Right ventricle myocardium inferior (tissue), 1 donor: ENCODE data around the gene BSG. TPM values are rescaled to one million over a fixed set of nuclear protein-coding genes. Genes with fewer than 3 reads are reported as not detected.
A peak's percentile ranks its signal among the peaks of the same experiment; 100 is the strongest.
"Not testable (repeated sequence)": the region's sequence is repeated elsewhere in the genome, so short reads cannot be mapped to it uniquely, and the experiment has no call there.

Experiments
- ATAC-seq: fragments of 200-7000 bp; cut with Tn5 transposase; one replicate; pipeline ENCODE4 v1.9.1; 2020; ENCODE audit warnings: mild to moderate bottlenecking, moderate library complexity
- DNase-seq: peaks from one replicate; pipeline ENCODE4 v3.0.0; 2021; ENCODE audit errors: missing footprints
- intact Hi-C: fragments of 100-400 bp; cut with DNase I; formaldehyde crosslinking; loops from one replicate; pipeline ENCODE4 v1.11.0; 2022
- total RNA-seq: library from RNA; stranded (reverse); fragmentation: NEBNext Ultra II Directional; extraction: Animal tissue kit (Norgen Biotek cat#: 25700); gene quantifications from one replicate; pipeline ENCODE4 v1.2.1, GENCODE V29; 2021
- donor health status: DM: no; HTN: yes; CAD: no; lungs with severe emphysema.

Gene BSG
- total RNA-seq, 1 donor from 2014 or later = 1,651 TPM

GRCh38 chr19:581399-582111 lies 9.2 kb downstream of the BSG start:
- ATAC-seq (no peak), DNase-seq (no peak)
- intact Hi-C loops = loop anchor here (10.0 kb wide), 1 partner anchor 153 kb away; no protein-coding TSS in a partner anchor

GRCh38 chr19:582497-583197 lies 10.3 kb downstream of the BSG start:
- intact Hi-C loops = loop anchor here (10.0 kb wide), 1 partner anchor 152 kb away; no protein-coding TSS in a partner anchor
- DNase-seq (no peak), ATAC-seq (no peak)

- ATAC-seq (no peak), DNase-seq (no peak)
- intact Hi-C loops = loop anchor here (10.0 kb wide), 1 partner anchor 151 kb away; no protein-coding TSS in a partner anchor
Measured at GRCh38 chr19:583198-583967, 11.0 kb downstream of the BSG start.

GRCh38 chr19:583968-584239 lies 11.5 kb downstream of the BSG start:
- DNase-seq = no peak
- intact Hi-C loops = loop anchor here (10.0 kb wide), 1 partner anchor 151 kb away; no protein-coding TSS in a partner anchor
- no peak for ATAC-seq

- intact Hi-C loops = loop anchor here (10.0 kb wide), 1 partner anchor 150 kb away; no protein-coding TSS in a partner anchor
- DNase-seq (peak; percentile 83), ATAC-seq (peak; percentile 70)
Measured at GRCh38 chr19:584240-585001, 12.0 kb downstream of the BSG start.

- intact Hi-C loops = loop anchor here (10.0 kb wide), 1 partner anchor 150 kb away; no protein-coding TSS in a partner anchor
- not testable (repeated sequence) for ATAC-seq, DNase-seq
Measured at GRCh38 chr19:585146-585545, 12.8 kb downstream of the BSG start.

GRCh38 chr19:585551-586110 lies 13.2 kb downstream of the BSG start:
- DNase-seq (no peak), ATAC-seq (no peak)
- intact Hi-C loops = loop anchor here (10.0 kb wide), 1 partner anchor 149 kb away; no protein-coding TSS in a partner anchor

- ATAC-seq (peak; percentile 11), DNase-seq (peak; percentile 80)
- intact Hi-C loops = loop anchor here (10.0 kb wide), 1 partner anchor 147 kb away; no protein-coding TSS in a partner anchor
Measured at GRCh38 chr19:588093-588740, 15.8 kb downstream of the BSG start.

GRCh38 chr19:588741-589692 lies 16.6 kb downstream of the BSG start:
- intact Hi-C loops = loop anchor here (10.0 kb wide), 1 partner anchor 146 kb away; no protein-coding TSS in a partner anchor
- ATAC-seq (no peak), DNase-seq (no peak)

- intact Hi-C loops = loop anchor here (10.0 kb wide), 1 partner anchor 145 kb away; no protein-coding TSS in a partner anchor
- ATAC-seq = no peak
- no peak for DNase-seq
Measured at GRCh38 chr19:589693-590395, 17.4 kb downstream of the BSG start, which contains the start of gene HCN2. Gene HCN2, plus strand, starts transcription at chr19:589881. Its CDS starts 65 bp downstream, at chr19:589946.

GRCh38 chr19:590396-590745 lies 18.0 kb downstream of the BSG start:
- DNase-seq (no peak), ATAC-seq (no peak)
- intact Hi-C loops = no loop called here

- ATAC-seq (no peak), DNase-seq (no peak)
- intact Hi-C loops = no loop called here
Measured at GRCh38 chr19:590750-591098, 18.3 kb downstream of the BSG start.

- intact Hi-C loops = no loop called here
- DNase-seq (no peak), ATAC-seq (peak; percentile 13)
Measured at GRCh38 chr19:591099-591958, 18.9 kb downstream of the BSG start.

GRCh38 chr19:592101-592500 lies 19.7 kb downstream of the BSG start:
- no peak for ATAC-seq
- intact Hi-C loops = no loop called here
- DNase-seq = no peak

- intact Hi-C loops = no loop called here
- DNase-seq = no peak
- ATAC-seq = no peak
Measured at GRCh38 chr19:593055-593454, 20.7 kb downstream of the BSG start.
